Renal cortex interstitium (tissue), 15 donors: Measurements from ENCODE around the gene HUNK. TPM values are rescaled to one million over a fixed set of nuclear protein-coding genes. Genes with fewer than 3 reads are reported as not detected.

Experiments
- DNase-seq, 11 donors: peaks; one replicate each; pipeline ENCODE4 v3.0.0-alpha.2; 2013; ENCODE audit warnings: low read depth in 9 of 11, low spot score in 4 of 11; ENCODE audit errors: extremely low read depth in 1 of 11
- long read RNA-seq, 16 experiments: transcript quantifications; one replicate each; lab custom pipeline, GENCODE V29; 2026
- polyA plus RNA-seq, 3 donors: library from polyadenylated mRNA; unstranded; fragments of 120-200 nt; gene quantifications; one replicate each; pipeline ENCODE4 v1.2.1, GENCODE V29; 2013; ENCODE audit not compliant: insufficient read length in 3 of 3

Gene HUNK
- 10 to 100 TPM; 19.4 to 19.6 (median 19.4) TPM for polyA plus RNA-seq
- long read RNA-seq, donor 1, full-length matches to known transcripts, result 1 of 1 reads
- long read RNA-seq, donor 1, partial matches to known transcripts, result 0 of 1 reads
- long read RNA-seq, donor 1, other reads (novel, unspliced or antisense), result 0 of 1 reads
- long read RNA-seq, donor 2, partial matches to known transcripts, result 12 of 12 reads
- long read RNA-seq, donor 2, other reads (novel, unspliced or antisense), result 0 of 12 reads
- long read RNA-seq, donor 3, full-length matches to known transcripts, result 6 of 6 reads
- long read RNA-seq, donor 3, partial matches to known transcripts, result 0 of 6 reads
- long read RNA-seq, donor 3, other reads (novel, unspliced or antisense), result 0 of 6 reads
- long read RNA-seq, donor 4, full-length matches to known transcripts, result 1 of 1 reads
- long read RNA-seq, donor 4, partial matches to known transcripts, result 0 of 1 reads
- long read RNA-seq, donor 4, other reads (novel, unspliced or antisense), result 0 of 1 reads
- long read RNA-seq, donor 5, full-length matches to known transcripts, result 9 of 9 reads
- long read RNA-seq, donor 5, partial matches to known transcripts, result 0 of 9 reads
- long read RNA-seq, donor 5, other reads (novel, unspliced or antisense), result 0 of 9 reads
- long read RNA-seq, donor 6, full-length matches to known transcripts, result 3 of 3 reads
- long read RNA-seq, donor 6, partial matches to known transcripts, result 0 of 3 reads
- long read RNA-seq, donor 6, other reads (novel, unspliced or antisense), result 0 of 3 reads
- long read RNA-seq, donor 7, full-length matches to known transcripts, result 2 of 2 reads
- long read RNA-seq, donor 7, partial matches to known transcripts, result 0 of 2 reads
- long read RNA-seq, donor 7, other reads (novel, unspliced or antisense), result 0 of 2 reads
- long read RNA-seq, donor 8, full-length matches to known transcripts, result 10 of 10 reads
- long read RNA-seq, donor 8, partial matches to known transcripts, result 0 of 10 reads
- long read RNA-seq, donor 8, other reads (novel, unspliced or antisense), result 0 of 10 reads
- long read RNA-seq, donor 9, full-length matches to known transcripts, result 1 of 1 reads
- long read RNA-seq, donor 9, partial matches to known transcripts, result 0 of 1 reads
- long read RNA-seq, donor 9, other reads (novel, unspliced or antisense), result 0 of 1 reads
- long read RNA-seq, donor 10, full-length matches to known transcripts, result 5 of 5 reads
- long read RNA-seq, donor 10, partial matches to known transcripts, result 0 of 5 reads
- long read RNA-seq, donor 10, other reads (novel, unspliced or antisense), result 0 of 5 reads
- long read RNA-seq, donor 11, full-length matches to known transcripts, result 2 of 2 reads
- long read RNA-seq, donor 11, partial matches to known transcripts, result 0 of 2 reads
- long read RNA-seq, donor 11, other reads (novel, unspliced or antisense), result 0 of 2 reads
- long read RNA-seq, donor 12, result 0 reads
- long read RNA-seq, donor 13, full-length matches to known transcripts, result 5 of 5 reads
- long read RNA-seq, donor 13, partial matches to known transcripts, result 0 of 5 reads
- long read RNA-seq, donor 13, other reads (novel, unspliced or antisense), result 0 of 5 reads
- long read RNA-seq, donor 14, full-length matches to known transcripts, result 3 of 3 reads
- long read RNA-seq, donor 14, partial matches to known transcripts, result 0 of 3 reads
- long read RNA-seq, donor 14, other reads (novel, unspliced or antisense), result 0 of 3 reads
- long read RNA-seq, donor 15, full-length matches to known transcripts, result 1 of 1 reads
- long read RNA-seq, donor 15, partial matches to known transcripts, result 0 of 1 reads
- long read RNA-seq, donor 15, other reads (novel, unspliced or antisense), result 0 of 1 reads
- long read RNA-seq, donor 16, full-length matches to known transcripts, result 14 of 14 reads
- long read RNA-seq, donor 16, partial matches to known transcripts, result 0 of 14 reads
- long read RNA-seq, donor 16, other reads (novel, unspliced or antisense), result 0 of 14 reads

GRCh38 chr21:31872452-31873274, at the start of gene HUNK:
Gene HUNK (plus strand): TSS chr21:31873020. CDS start chr21:31873675, 655 bp downstream.
- peak in 3 of 11 donors; percentile 50 to 72 (median 66) for DNase-seq

GRCh38 chr21:31829736-31830472, 42.9 kb upstream of the HUNK start:
- no peak for DNase-seq

- DNase-seq, result peak in 1 of 11 donors; percentile 5
Measured at GRCh38 chr21:31830701-31831100, 42.1 kb upstream of the HUNK start.

- no peak for DNase-seq
Measured at GRCh38 chr21:31837041-31837440, 35.8 kb upstream of the HUNK start.

GRCh38 chr21:31837618-31838390, 35.0 kb upstream of the HUNK start:
- DNase-seq, result no peak

- DNase-seq, result no peak
Measured at GRCh38 chr21:31838586-31839355, 34.0 kb upstream of the HUNK start.

- DNase-seq, result no peak
Measured at GRCh38 chr21:31844206-31844605, 28.6 kb upstream of the HUNK start.

GRCh38 chr21:31845151-31845729, 27.6 kb upstream of the HUNK start:
- no peak for DNase-seq

- no peak for DNase-seq
Measured at GRCh38 chr21:31846690-31847089, 26.1 kb upstream of the HUNK start.

- DNase-seq, result no peak
Measured at GRCh38 chr21:31847761-31848160, 25.1 kb upstream of the HUNK start.

GRCh38 chr21:31848326-31848985, 24.4 kb upstream of the HUNK start:
- DNase-seq, result no peak

- DNase-seq, result no peak
Measured at GRCh38 chr21:31850886-31851285, 21.9 kb upstream of the HUNK start.

GRCh38 chr21:31855180-31855579, 17.6 kb upstream of the HUNK start:
- DNase-seq, result no peak

GRCh38 chr21:31857096-31857495, 15.7 kb upstream of the HUNK start:
- no peak for DNase-seq
